ENCODE data around the gene CBX2.

CBX2 gene

GRCh38 chr17:79777894-79778503, at the start of gene CBX2:
TSS of gene CBX2 (plus strand) at chr17:79778148. CDS start at chr17:79778236, 88 bp downstream.
- DNase-seq (ENCODE audit: low read depth): no peak

DNA sequence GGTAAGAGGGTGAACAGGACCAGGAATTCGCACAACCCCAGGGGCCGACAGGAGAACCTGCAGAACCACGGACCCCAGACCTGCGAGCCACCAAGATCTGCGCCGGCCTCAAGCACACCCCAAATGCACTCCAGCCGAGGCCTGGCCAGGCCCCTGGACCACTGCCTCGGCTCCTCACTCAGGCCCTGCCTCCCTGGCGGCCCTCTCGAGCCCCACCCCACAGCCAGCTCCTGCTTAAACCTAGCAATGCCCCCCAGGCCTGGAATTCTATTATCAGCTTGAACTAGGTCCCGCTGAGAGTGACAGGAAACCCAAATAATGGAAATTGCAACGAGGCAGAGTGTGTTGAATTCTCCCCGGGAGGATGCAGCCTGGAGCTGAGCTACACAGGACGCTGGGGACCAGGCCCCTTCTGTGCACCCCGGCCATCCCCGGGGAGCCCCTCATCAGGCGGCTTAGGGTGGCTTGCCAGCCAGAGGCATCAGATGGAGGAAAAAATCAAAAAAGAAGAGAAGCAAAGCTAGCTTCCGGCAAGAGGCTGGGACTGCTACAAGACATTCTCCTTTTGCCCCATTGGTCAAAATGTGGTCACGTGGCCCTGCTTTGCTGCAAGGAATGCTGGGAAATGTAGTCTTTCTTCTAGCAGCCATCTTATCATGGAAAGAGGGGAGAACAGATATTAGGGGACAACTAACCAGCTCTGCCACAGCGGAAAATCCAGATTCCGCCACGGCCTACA, 49.6 kb upstream of the CBX2 start:
- DNase-seq (ENCODE audit: low read depth): peak; percentile 48

GRCh38 chr17:79728908-79729471, 49.0 kb upstream of the CBX2 start:
- DNase-seq (ENCODE audit: low read depth): no peak

DNA sequence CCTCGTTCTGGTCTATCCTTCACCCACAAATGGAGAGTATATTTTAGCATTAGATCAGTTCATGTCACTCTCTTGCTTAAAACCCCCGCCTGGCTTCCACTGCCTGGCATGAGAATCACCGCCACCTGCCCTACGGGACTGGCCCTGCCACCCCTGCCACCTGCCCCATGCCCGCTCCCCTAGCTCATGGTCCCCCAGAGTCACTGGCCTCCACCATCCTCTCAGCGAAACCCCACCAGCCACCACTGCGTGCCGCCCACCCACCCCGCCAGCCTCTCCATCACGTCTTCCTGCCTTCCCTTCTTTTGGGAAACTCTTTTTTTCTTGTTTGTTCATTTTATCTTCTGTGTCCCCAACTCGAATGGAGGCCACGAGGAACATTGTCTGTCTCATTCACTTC, 48.2 kb upstream of the CBX2 start:
- no peak for DNase-seq (ENCODE audit: low read depth)

DNA sequence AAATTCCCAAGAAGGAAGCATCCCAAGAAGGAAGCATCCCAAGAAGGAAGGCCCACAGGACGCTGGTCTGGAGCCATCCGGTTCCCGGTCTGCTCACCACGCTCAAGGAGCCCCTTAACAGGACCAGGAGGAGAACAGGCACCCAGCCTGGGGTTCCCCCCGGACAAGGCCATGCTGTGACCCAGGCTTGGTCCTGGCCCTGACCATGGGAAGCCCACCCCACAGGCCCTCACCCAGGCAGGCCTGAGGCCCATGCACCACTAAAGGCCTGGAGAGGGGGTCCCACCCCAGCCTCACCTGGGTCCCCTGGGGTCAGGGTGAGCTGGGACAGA, 47.5 kb upstream of the CBX2 start:
- DNase-seq (ENCODE audit: low read depth): no peak

DNA sequence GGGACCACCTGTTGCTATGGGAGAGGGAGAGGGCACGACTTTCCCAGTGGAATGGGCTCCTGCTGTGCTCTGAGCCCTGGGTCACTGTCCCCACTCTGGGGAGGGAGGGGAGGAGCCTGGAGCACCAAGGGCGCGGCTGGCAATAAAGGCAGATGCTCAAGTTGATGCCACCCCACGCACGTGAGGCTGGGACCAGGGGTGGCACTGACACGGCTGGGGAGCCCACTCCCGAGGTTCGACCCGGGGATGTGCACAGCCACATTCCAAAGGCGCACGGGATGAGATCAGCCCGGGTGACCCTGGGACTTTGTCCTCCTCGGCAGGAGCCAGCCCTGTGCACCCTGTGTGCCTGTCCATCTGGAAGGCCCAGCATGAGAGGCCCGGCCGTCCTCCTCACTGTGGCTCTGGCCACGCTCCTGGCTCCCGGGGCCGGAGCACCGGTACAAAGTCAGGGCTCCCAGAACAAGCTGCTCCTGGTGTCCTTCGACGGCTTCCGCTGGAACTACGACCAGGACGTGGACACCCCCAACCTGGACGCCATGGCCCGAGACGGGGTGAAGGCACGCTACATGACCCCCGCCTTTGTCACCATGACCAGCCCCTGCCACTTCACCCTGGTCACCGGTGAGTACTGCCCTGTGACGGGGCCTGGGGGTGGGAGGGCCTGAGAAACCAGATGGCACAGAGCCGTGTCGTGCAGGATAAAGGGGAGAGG, 47.0 kb upstream of the CBX2 start, which contains the start of gene ENPP7:
Gene ENPP7, plus strand, starts transcription at position 175 of the 715 bp plus-strand sequence. Its CDS starts 197 bp downstream, at position 372.
- no peak for DNase-seq (ENCODE audit: low read depth)

DNA sequence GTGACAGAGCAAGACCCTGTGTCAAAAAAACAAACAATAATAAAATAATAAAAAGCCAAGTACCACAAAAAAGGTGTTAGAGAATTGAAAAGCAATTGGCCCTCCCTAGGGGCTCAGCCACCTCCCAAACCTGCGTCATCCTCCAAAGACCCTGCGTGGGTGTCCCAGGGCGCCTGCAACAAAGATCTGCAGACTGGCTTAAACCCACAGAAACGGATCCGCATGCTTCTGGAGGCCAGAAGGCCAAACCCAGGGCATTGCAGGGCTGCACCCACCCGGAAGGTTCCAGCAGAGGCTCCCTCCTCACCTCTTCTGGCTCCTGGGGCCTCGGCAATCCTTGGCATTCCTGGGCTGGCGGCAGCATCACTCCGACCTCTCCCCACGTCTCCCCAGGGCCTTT, 45.7 kb upstream of the CBX2 start:
- DNase-seq (ENCODE audit: low read depth): no peak

DNA sequence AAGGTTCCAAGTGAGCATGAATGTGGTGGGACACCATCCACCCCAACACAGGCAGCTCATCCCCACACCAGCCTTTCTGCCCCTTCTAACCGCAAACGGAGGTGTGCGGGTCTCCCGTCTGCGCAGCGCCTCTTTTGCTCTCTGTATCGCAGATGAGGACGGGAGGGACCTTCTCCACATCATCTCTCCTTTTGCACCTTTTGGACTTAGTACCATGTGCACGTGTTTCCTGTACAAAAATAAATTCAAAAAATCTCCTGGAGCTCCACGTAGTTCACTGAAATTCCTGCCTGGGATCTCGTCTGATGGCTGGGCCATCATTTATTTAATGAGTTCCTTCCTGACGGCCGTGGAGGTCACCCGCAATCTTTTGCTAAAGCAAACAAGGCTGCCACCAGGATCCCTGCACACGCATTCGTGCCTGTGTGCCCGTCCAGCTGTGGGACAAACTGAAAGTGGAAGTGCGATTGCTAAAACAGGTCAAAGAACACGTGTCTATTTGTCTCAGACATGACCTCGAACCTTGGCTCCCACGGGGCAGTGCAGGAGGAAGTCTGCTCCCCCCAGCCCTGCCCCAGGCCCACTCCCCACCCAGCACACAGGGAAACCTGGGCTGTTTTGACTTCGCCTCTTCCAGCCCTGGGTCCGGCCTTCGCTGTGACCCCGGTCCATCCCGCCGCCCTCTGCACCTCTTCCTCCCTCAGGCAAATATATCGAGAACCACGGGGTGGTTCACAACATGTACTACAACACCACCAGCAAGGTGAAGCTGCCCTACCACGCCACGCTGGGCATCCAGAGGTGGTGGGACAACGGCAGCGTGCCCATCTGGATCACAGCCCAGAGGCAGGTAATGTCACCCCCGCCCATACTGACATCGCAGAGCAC, 44.9 kb upstream of the CBX2 start:
- no peak for DNase-seq (ENCODE audit: low read depth)

- no peak for DNase-seq (ENCODE audit: low read depth)
These were observed 44.3 kb upstream of the CBX2 start for GRCh38 chr17:79733692-79734070.

DNA sequence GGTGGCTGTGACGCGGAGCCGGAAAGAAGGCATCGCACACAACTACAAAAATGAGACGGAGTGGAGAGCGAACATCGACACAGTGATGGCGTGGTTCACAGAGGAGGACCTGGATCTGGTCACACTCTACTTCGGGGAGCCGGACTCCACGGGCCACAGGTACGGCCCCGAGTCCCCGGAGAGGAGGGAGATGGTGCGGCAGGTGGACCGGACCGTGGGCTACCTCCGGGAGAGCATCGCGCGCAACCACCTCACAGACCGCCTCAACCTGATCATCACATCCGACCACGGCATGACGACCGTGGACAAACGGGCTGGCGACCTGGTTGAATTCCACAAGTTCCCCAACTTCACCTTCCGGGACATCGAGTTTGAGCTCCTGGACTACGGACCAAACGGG, 42.9 kb upstream of the CBX2 start:
- DNase-seq (ENCODE audit: low read depth): no peak

DNA sequence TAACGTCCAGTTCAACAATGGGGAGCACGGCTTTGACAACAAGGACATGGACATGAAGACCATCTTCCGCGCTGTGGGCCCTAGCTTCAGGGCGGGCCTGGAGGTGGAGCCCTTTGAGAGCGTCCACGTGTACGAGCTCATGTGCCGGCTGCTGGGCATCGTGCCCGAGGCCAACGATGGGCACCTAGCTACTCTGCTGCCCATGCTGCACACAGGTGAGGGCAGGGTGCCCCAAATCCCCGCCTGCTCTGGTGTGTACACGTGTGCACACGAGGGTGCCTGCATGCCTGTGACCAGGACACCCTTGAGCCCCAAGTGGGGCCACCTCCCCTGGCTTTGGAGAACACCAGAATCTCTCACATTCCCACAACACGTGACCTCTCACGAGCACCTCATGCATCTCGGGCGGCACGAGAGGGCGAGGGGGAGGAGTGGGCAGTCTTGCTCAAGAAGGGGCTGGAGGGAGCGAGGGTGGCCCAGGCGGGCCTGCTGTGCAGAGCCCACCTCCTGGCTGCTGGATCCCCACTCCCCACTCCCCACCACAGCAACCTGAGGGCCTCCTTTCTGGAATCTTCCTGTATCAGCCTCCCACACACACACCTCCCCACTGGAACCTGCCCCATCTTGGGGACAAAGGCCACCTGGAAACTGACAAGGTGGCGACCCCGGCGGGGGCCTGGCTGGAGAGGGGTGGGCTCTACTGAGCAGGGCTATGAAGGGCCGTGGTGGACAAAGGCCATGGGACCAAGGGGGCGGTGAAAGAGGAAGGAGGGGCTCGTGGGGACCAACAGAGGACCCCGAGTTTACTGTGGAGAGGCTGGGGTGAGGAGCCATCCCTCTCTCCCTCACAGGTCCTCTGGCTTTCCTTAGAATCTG, 40.7 kb upstream of the CBX2 start:
- no peak for DNase-seq (ENCODE audit: low read depth)

DNA sequence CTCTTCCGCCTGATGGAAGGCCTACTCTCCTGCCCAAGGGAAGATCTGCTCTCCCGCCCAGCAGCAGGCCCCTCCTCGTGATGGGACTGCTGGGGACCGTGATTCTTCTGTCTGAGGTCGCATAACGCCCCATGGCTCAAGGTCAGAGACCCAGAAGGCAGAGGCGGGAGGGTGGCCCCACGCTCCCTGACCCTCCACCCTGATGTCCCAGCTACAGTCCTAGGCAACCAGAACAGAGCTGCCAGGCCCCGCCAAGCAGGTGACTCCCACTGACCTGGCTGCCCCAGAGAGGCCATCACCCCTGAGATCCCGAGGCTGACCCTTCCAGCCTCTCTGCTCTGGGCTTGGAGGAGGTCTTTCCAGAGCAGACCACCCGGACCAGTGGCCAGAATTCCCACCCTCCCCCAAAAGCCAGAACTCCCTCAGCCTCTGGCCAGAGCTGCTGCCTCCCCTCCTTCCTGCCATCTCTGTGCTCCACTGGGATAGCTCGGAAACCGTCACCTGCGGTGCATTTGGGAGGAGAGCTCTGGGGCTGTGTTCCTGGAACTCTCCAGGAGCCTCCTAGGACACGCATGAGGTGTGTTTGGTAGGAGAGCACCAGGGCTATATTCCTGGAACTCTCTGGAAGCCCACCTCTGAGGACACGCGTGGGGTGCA, 39.9 kb upstream of the CBX2 start:
- no peak for DNase-seq (ENCODE audit: low read depth)

GRCh38 chr17:79738643-79739042, 39.3 kb upstream of the CBX2 start:
- DNase-seq (ENCODE audit: low read depth): no peak

- DNase-seq (ENCODE audit: low read depth): no peak
These were observed 38.5 kb upstream of the CBX2 start for GRCh38 chr17:79739148-79740062.

DNA sequence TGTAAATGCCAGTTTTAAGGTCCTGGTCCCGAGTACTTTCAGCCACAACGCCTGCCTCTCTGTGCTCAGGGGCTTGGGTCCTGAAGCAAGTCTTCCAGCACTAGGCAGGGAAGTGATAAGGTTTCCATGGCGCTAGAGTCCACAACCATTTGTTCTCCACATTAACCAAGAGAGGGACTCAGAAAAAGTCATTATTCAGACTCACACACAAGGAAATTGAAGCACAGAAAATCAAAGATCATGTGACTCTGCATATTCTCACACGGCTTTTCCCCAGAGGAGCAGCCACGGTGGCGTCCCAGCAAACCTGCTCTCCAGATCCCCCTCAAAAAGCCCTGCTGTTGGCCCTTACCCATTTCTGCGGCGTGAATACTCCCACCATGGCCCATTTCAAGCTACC, 37.5 kb upstream of the CBX2 start:
- no peak for DNase-seq (ENCODE audit: low read depth)

DNA sequence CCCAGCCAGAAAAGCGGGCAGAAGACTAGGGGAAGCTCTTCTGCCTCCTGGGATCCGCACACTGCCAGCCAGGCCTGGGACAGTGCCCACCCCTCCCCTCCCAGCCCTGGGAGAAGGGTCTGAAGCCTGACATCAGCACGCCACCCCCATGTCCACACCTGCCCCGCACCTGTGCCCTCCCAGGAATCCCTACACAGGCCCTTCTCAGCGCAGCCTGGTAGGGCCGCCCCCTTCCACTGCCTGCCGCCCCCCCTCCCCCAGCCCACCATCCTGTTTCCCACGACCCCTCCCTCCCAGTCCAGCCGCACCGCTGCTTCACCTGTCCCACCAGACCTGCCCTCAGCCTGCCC, 36.6 kb upstream of the CBX2 start:
- no peak for DNase-seq (ENCODE audit: low read depth)

DNA sequence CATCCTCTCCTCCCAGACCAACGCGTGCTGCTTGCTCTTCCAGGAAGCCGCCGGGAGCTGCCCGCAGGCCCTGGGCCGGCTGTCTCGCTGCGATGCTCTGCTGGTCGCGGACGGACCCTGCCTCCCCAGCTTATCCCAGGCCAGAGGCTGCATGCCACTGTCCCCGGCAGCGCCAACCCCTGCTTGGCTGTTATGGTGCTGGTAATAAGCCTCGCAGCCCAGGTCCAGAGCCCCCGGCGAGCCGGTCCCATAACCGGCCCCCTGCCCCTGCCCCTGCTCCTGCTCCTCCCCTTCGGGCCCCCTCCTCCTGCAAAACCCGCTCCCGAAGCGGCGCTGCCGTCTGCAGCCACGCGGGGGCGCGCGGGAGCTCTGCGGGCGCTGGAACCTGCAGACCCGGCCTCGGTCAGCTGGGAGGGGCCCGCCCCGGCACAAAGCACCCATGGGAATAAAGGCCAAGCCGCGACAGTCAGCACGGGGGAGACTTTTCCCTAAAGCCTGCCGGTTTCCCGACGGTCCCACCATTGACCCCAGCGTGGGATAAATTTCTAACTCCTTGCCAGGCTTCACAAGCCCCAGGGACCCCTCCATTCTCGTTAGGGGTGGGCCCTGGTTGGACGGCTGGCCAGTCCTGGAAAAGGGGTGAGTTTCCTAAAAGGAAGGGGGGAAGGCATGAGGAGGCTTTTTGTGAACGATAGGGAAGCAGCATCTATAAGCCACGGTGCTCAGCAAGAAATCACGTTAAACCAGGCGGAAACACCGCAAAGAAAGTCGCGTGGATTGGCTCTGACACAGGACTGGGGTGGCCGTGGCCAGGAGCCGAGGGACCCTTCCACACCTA, 36.0 kb upstream of the CBX2 start:
- no peak for DNase-seq (ENCODE audit: low read depth)

DNA sequence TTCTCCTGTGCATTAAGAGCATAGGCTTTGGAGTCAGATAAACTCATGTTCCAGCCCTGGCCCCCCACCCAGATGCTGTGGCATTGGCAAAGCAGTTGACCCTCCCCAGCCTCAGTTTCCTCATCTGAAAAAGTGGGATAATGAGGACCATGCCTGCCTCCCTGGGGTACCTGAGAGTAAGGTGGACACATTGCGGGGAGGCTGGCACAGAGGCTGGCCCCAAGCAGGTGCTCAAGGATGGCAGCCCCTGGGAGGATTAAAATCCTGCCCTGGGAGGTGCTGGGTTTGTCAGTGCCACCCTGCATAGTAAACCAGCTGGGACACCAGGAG, 35.4 kb upstream of the CBX2 start:
- DNase-seq (ENCODE audit: low read depth): no peak
